Mononuclear cell (primary cell): ENCODE data around the gene ERICH3. TPM values are rescaled to one million over a fixed set of nuclear protein-coding genes. Genes with fewer than 3 reads are reported as not detected.

Experiments used
- H3K27me3 ChIP-seq: 2 replicates; pipeline ENCODE4 v1.6.0; 2011; ENCODE audit warnings: low read length, control low read depth; ENCODE audit not compliant: insufficient read depth
- H3K4me1 ChIP-seq: 2 replicates; pipeline ENCODE4 v1.5.1; 2011; ENCODE audit warnings: mild to moderate bottlenecking, low read length, control low read depth; ENCODE audit not compliant: insufficient read depth
- H3K4me3 ChIP-seq: 2 replicates; pipeline ENCODE4 v1.5.1; 2011; ENCODE audit warnings: mild to moderate bottlenecking, low read length, moderate library complexity
- H3K9me3 ChIP-seq: 2 replicates; pipeline ENCODE4 v1.5.1; 2011; ENCODE audit warnings: low read depth, mild to moderate bottlenecking, control low read depth, low read length
- total RNA-seq: library from RNA; depleted of rRNA; stranded (reverse); fragments of >200 nt; gene quantifications from one replicate; pipeline ENCODE4 v1.2.3, GENCODE V29; 2012

Gene ERICH3
- total RNA-seq, 1 donor = under 0.01 TPM

- no peak overlapping the region for H3K4me3 ChIP-seq
- no peaks in the 10 kb centered on the region for H3K9me3 ChIP-seq
- no peaks in the 10 kb centered on the region for H3K27me3 ChIP-seq
- H3K4me1 ChIP-seq = no peaks in the 10 kb centered on the region
Observed at GRCh38 chr1:74629283-74629682, 44.3 kb downstream of the ERICH3 start.

GRCh38 chr1:74623716-74624115, 49.9 kb downstream of the ERICH3 start:
- Histone ChIP-seq H3K4me3 (no peak overlapping the region), H3K27me3 (no peaks in the 10 kb centered on the region), H3K9me3 (no peaks in the 10 kb centered on the region)

GRCh38 chr1:74620242-74620641, 53.4 kb downstream of the ERICH3 start:
- Histone ChIP-seq H3K27me3 (no peaks in the 10 kb centered on the region), H3K4me1 (no peaks in the 10 kb centered on the region), H3K9me3 (no peaks in the 10 kb centered on the region), H3K4me3 (no peak overlapping the region)

More at GRCh38 chr1:74623716-74624115, 49.9 kb downstream of the ERICH3 start:
- no peaks in the 10 kb centered on the region for H3K4me1 ChIP-seq

- Histone ChIP-seq H3K27me3 (no peaks in the 10 kb centered on the region), H3K4me3 (no peak overlapping the region), H3K9me3 (no peaks in the 10 kb centered on the region), H3K4me1 (no peaks in the 10 kb centered on the region)
Observed at GRCh38 chr1:74618974-74619373, 54.6 kb downstream of the ERICH3 start.

GRCh38 chr1:74613894-74614293, 59.7 kb downstream of the ERICH3 start:
- H3K4me1 ChIP-seq = no peaks in the 10 kb centered on the region
- no peaks in the 10 kb centered on the region for H3K27me3 ChIP-seq
- no peaks in the 10 kb centered on the region for H3K9me3 ChIP-seq
- no peak overlapping the region for H3K4me3 ChIP-seq

- Histone ChIP-seq H3K9me3 (no peaks in the 10 kb centered on the region), H3K27me3 (no peaks in the 10 kb centered on the region), H3K4me1 (no peaks in the 10 kb centered on the region), H3K4me3 (no peak overlapping the region)
Observed at GRCh38 chr1:74611887-74612286, 61.7 kb downstream of the ERICH3 start.

- H3K4me3 ChIP-seq = no peak overlapping the region
- H3K9me3 ChIP-seq = no peaks in the 10 kb centered on the region
- no peaks in the 10 kb centered on the region for H3K4me1 ChIP-seq
- no peaks in the 10 kb centered on the region for H3K27me3 ChIP-seq
Observed at GRCh38 chr1:74610961-74611360, 62.6 kb downstream of the ERICH3 start.

GRCh38 chr1:74609810-74610371, 63.7 kb downstream of the ERICH3 start:
- no peaks in the 10 kb centered on the region for H3K4me1 ChIP-seq
- no peaks in the 10 kb centered on the region for H3K9me3 ChIP-seq
- no peak overlapping the region for H3K4me3 ChIP-seq
- H3K27me3 ChIP-seq = no peaks in the 10 kb centered on the region

- H3K9me3 ChIP-seq = no peaks in the 10 kb centered on the region
- no peaks in the 10 kb centered on the region for H3K4me1 ChIP-seq
- H3K27me3 ChIP-seq = no peaks in the 10 kb centered on the region
- no peak overlapping the region for H3K4me3 ChIP-seq
Observed at GRCh38 chr1:74596717-74597116, 76.9 kb downstream of the ERICH3 start.

GRCh38 chr1:74593887-74594866, 79.4 kb downstream of the ERICH3 start:
- Histone ChIP-seq H3K27me3 (no peaks in the 10 kb centered on the region), H3K4me1 (no peaks in the 10 kb centered on the region), H3K4me3 (no peak overlapping the region), H3K9me3 (no peaks in the 10 kb centered on the region)

GRCh38 chr1:74592580-74593355, 80.8 kb downstream of the ERICH3 start:
- Histone ChIP-seq H3K4me3 (no peak overlapping the region), H3K4me1 (no peaks in the 10 kb centered on the region), H3K27me3 (no peaks in the 10 kb centered on the region), H3K9me3 (no peaks in the 10 kb centered on the region)

- Histone ChIP-seq H3K4me1 (no peaks in the 10 kb centered on the region), H3K9me3 (no peaks in the 10 kb centered on the region), H3K4me3 (no peak overlapping the region), H3K27me3 (no peaks in the 10 kb centered on the region)
Observed at GRCh38 chr1:74591949-74592348, 81.6 kb downstream of the ERICH3 start.

- Histone ChIP-seq H3K4me3 (no peak overlapping the region), H3K4me1 (no peaks in the 10 kb centered on the region), H3K9me3 (no peaks in the 10 kb centered on the region), H3K27me3 (no peaks in the 10 kb centered on the region)
Observed at GRCh38 chr1:74590288-74590687, 83.3 kb downstream of the ERICH3 start.

GRCh38 chr1:74587888-74588287, 85.7 kb downstream of the ERICH3 start:
- no peaks in the 10 kb centered on the region for H3K9me3 ChIP-seq
- H3K4me3 ChIP-seq = no peak overlapping the region
- H3K4me1 ChIP-seq = no peaks in the 10 kb centered on the region
- no peaks in the 10 kb centered on the region for H3K27me3 ChIP-seq

GRCh38 chr1:74586253-74586897, 87.2 kb downstream of the ERICH3 start:
- H3K27me3 ChIP-seq = no peaks in the 10 kb centered on the region
- no peaks in the 10 kb centered on the region for H3K4me1 ChIP-seq
- no peak overlapping the region for H3K4me3 ChIP-seq

More at GRCh38 chr1:74586253-74586897, 87.2 kb downstream of the ERICH3 start:
- no peaks in the 10 kb centered on the region for H3K9me3 ChIP-seq
